HuH-7 (cell line): ENCODE results near the gene CELF2.
"Not testable (repeated sequence)": the region's sequence is repeated elsewhere in the genome, so short reads cannot be mapped to it uniquely, and the experiment has no call there.

Experiments used
- DNase-seq: peaks from one replicate; pipeline ENCODE4 v3.0.0; 2011; ENCODE audit warnings: low spot score

Gene CELF2

GRCh38 chr10:11330383-11331045 lies 312.8 kb downstream of the CELF2 start:
- DNase-seq: no peak

GRCh38 chr10:11331046-11331577 lies 313.4 kb downstream of the CELF2 start:
- no peak for DNase-seq

- no peak for DNase-seq
These were observed 314.1 kb downstream of the CELF2 start for GRCh38 chr10:11331726-11332125.

GRCh38 chr10:11332846-11333245 lies 315.2 kb downstream of the CELF2 start:
- DNase-seq: no peak

- DNase-seq: no peak
These were observed 316.8 kb downstream of the CELF2 start for GRCh38 chr10:11334436-11334835.

GRCh38 chr10:11335167-11335652 lies 317.5 kb downstream of the CELF2 start:
- no peak for DNase-seq

GRCh38 chr10:11335881-11336430 lies 318.3 kb downstream of the CELF2 start:
- no peak for DNase-seq

- no peak for DNase-seq
These were observed 319.1 kb downstream of the CELF2 start for GRCh38 chr10:11336722-11337162.

GRCh38 chr10:11337516-11337915 lies 319.8 kb downstream of the CELF2 start:
- DNase-seq: no peak

- DNase-seq: no peak
These were observed 320.6 kb downstream of the CELF2 start for GRCh38 chr10:11338160-11338844.

GRCh38 chr10:11339013-11339412 lies 321.3 kb downstream of the CELF2 start:
- no peak for DNase-seq

GRCh38 chr10:11339660-11340059 lies 322.0 kb downstream of the CELF2 start:
- no peak for DNase-seq

GRCh38 chr10:11341283-11341960 lies 323.8 kb downstream of the CELF2 start:
- no peak for DNase-seq

GRCh38 chr10:11344081-11344480 lies 326.4 kb downstream of the CELF2 start:
- DNase-seq: no peak

GRCh38 chr10:11344550-11344949 lies 326.9 kb downstream of the CELF2 start:
- DNase-seq: no peak

- no peak for DNase-seq
These were observed 327.8 kb downstream of the CELF2 start for GRCh38 chr10:11345224-11346054.

- not testable (repeated sequence) for DNase-seq
These were observed 329.9 kb downstream of the CELF2 start for GRCh38 chr10:11347580-11347979.

GRCh38 chr10:11351801-11352200 lies 334.1 kb downstream of the CELF2 start:
- DNase-seq: no peak

GRCh38 chr10:11353006-11353896 lies 335.6 kb downstream of the CELF2 start:
- no peak for DNase-seq

GRCh38 chr10:11354823-11355222 lies 337.2 kb downstream of the CELF2 start:
- DNase-seq: no peak
